NCI-H146 treated with DMSO at 0.1 percent for 48 hours (cell line): ENCODE data around the gene UTY.

Experiments used
- DNase-seq: peaks from one replicate; lab custom pipeline; 2025; ENCODE audit not compliant: unreplicated experiment; lab: John Stamatoyannopoulos, UW

UTY gene

GRCh38 chrY:13416869-13417661 is 62.8 kb downstream of the UTY start:
- no peak for DNase-seq

GRCh38 chrY:13415556-13415955 is 64.3 kb downstream of the UTY start:
- no peak for DNase-seq

DNA sequence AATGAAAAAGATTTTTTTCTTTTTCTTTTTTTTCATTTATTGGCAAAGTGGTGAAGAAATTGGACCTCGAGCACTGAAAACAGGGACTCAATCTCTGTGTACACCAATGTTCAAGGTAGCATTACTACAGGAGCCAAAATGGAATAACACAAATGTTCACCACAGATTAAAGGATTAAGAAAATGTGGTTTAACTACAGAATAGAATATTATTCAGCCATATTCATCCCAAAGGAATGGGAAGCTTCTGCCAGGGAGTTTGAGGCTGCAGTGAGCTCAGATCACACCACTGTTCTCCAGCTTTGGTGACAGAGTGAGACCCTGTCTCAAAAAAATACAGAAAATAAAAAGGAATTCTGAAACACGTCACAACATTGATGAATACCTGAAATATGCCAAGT is 81.0 kb downstream of the UTY start:
- DNase-seq = no peak

DNA sequence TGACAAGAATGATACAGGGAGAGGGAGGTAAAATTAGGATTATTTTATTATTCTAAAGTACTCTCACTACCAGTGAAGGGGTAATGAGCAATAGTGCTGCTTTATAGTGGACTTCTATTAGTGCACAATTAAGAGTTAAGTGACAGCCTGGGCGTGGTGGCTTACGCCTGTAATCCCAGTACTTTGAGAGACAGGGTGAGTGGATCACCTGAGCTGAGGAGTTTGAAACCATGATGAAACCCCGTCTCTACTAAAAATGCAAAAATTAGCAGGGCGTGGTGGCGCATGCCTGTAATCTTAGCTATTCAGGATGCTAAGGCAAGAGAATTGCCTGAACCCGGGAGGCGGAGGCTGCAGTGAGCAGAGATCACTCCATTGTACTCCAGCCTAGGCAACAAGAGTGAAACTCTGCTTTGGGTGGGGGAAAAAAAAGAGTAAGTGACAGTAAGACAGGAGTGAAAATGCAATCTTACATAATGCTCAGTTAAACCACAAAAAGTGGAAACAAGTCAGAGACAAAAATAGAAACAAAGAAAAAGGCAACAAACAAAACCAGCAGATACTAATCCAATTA is 98.6 kb downstream of the UTY start:
- no peak for DNase-seq

- DNase-seq = no peak
These were observed 108.7 kb downstream of the UTY start for GRCh38 chrY:13370868-13371800.

- no peak for DNase-seq
These were observed 109.6 kb downstream of the UTY start for GRCh38 chrY:13370245-13370644.

- DNase-seq = no peak
These were observed 111.4 kb downstream of the UTY start for GRCh38 chrY:13368513-13368845.

GRCh38 chrY:13363641-13364040 is 116.2 kb downstream of the UTY start:
- DNase-seq = no peak

- no peak for DNase-seq
These were observed 117.2 kb downstream of the UTY start for GRCh38 chrY:13362662-13363061.

DNA sequence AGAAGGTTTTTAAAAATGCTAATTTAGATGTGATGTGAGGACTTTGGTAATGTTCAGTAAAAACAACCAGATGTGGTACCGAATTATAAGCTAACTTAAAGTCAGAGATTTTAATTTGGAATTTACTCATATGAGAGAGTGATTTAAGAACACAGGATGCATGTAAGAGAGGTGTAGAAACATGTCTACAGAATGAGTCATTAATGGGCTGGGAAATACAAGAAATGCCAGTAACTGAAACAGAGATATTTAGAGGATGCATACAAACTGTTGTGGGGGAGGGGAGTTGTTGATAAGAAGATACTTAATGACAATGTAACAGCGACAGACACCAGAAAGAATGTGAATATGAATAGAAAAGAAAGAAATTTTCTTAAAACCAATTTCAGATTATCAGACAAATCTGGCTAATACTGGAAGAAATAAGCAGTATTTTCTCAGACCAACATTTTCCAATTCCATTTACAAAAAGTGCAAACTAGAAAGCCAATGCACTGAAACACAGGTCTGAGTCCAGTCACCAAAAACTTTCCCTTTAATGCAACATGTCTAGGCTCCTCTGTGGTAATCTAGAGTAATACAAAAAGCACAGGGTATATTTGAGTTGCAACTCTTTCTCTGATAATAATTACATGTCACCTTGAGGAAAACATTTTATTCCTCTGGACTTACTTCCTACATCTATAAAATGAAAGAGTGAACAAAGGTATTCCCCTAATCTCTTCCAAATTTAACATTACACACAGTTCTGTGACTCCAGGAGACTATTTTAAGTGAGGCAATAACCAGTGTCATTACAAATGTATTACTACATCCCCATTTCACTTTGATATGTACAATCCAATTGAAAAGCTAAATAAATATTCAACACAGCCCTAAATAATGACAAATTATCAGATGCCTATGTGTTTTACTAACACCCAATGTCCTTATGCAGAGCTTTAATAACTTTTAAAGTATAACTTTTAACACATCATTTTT is 117.9 kb downstream of the UTY start:
- no peak for DNase-seq

GRCh38 chrY:13351443-13351842 is 128.4 kb downstream of the UTY start:
- no peak for DNase-seq

- no peak for DNase-seq
These were observed 132.7 kb downstream of the UTY start for GRCh38 chrY:13347106-13347505.

DNA sequence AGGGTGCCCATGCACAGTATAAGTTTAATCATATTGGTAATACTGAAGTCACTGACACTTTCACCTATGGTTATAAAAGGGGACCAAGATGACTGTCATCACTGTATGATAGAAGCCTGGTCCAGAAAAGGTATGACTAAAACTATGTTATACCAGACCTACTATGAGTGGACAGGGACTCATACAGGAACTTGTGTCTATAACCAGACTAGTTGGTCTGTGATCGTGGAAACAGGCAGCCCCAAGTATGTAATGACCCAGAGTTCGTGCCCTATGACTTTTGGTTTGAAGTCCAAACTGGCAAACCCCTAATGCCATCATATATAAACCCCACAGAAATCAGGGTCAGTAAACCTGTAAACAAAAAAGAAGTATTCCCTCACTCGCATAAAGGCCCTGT is 134.3 kb downstream of the UTY start:
- DNase-seq = no peak

DNA sequence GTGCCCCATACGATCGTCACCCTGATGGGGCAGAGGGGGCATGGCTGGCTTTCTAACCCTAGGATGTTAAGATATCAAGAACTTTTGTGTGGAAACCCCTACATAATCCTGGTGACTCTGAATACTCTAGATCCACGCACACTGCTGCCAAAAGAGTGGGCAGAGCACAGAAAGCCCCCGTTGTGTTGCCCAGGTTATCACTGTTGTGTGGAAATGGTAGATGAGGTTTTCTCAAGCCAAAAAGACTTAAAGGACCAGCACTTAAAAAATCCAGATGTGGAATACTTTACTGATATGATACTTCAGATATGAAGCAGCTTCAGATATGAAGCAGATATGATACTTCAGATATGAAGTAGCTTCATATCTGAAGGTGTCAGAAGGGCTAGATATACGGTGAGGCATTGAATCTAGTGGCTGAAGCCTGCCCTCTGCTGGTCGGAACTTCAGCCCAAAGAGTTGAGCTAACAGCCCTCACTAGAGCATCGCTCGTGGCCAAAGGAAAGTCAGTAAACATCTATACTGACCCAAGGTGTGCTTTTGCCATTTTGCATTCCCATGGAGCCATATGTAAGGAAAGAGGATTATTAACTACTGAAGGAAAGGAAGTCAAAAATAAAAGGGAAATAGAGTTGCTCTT is 136.4 kb downstream of the UTY start:
- no peak for DNase-seq

GRCh38 chrY:13339939-13340338 is 139.9 kb downstream of the UTY start:
- no peak for DNase-seq

- DNase-seq = no peak
These were observed 140.5 kb downstream of the UTY start for GRCh38 chrY:13339381-13339780.

GRCh38 chrY:13338711-13339110 is 141.1 kb downstream of the UTY start:
- no peak for DNase-seq

- no peak for DNase-seq
These were observed 141.9 kb downstream of the UTY start for GRCh38 chrY:13337934-13338333.

DNA sequence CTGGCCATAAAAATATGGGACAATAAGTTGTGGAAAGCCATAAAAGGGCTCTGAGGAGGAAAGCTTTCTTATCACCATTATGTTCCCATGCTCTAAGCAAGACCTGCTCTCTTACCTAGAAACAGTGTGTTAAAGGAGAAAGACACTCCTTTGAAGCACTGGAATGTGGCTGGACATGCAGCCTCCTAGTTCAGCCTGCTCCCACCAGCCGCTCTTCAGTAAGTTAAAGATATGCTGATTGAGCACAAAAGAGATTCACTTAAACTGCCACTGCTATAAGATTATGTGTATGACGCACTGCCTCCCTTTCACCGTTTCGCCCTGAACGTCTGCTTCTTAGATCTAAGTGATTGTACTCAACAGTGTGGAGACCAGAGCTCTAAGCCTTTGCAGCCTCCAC is 146.0 kb downstream of the UTY start:
- no peak for DNase-seq

- DNase-seq = no peak
These were observed 149.2 kb downstream of the UTY start for GRCh38 chrY:13330651-13331050.
